GM12801 (cell line): ENCODE results near the gene NOSTRIN.

Source experiments
- CTCF ChIP-seq: IDR thresholded peaks from one replicate; pipeline ENCODE4 v1.5.1; 2011; ENCODE audit warnings: control low read depth; ENCODE audit not compliant: insufficient read length; ENCODE audit errors: extremely low read depth

NOSTRIN gene

DNA sequence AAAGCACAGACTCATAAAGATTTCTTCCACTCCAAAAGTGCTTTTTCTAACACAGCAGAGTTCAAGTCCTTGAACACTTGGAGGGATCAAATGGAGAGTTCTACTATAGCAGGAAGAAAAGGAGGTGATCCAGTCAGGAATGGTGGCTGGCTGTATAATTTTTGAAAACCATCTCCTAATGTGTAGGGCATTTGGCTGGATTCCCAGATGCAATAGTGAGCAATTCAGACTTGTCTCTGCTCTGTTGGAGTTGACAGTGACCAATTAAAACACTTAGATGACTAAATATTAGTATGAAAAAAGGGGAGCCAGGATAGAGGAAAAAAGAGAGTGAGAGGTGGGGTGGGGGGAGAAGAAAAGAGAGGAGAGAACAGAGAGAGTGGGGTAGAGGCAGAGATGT, 93.3 kb downstream of the NOSTRIN start:
- no peak for TF ChIP-seq CTCF

GRCh38 chr2:168896783-168897182, 94.3 kb downstream of the NOSTRIN start:
- TF ChIP-seq CTCF = no peak

DNA sequence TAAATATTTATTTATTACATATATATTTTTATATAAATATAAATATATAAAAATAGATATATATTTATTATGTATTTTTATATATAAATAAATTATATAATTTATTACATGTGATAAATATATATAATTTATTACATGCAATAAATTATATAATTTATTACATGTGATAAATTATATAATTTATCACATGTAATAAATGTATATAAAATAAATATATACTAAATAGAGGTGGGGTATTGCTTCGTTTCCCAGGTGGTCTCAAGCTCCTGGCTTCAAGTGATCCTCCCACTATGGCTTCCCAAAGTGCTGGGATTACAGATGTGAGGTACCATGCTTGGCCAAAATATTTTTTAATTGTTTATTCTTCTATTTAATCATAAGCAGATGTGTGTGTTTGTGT, 95.0 kb downstream of the NOSTRIN start:
- no peak for TF ChIP-seq CTCF

DNA sequence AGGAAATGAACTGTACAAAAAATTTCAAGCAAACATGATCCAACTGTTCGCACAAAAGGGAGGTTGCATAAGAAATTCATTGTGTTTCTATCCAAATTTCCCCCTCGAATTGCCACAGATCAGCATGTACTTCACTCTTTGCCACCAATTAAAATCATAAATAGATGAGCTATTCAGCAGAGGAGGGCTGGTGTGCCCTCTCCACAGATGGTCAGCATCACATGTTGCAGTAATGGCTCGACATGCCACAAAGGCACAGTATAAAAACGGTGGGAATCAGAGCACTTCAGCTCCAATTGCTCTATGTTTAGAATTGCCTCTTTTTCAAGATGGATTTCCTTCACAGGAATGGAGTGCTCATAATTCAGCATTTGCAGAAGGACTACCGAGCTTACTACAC, 98.6 kb downstream of the NOSTRIN start, which contains the start of gene G6PC2:
Gene G6PC2, plus strand, starts transcription at position 289 of the 400 bp plus-strand sequence. Its CDS starts 41 bp downstream, at position 330.
- no peak for TF ChIP-seq CTCF

GRCh38 chr2:168903888-168904287, 101.5 kb downstream of the NOSTRIN start:
- no peak for TF ChIP-seq CTCF

GRCh38 chr2:168904358-168904757, 101.9 kb downstream of the NOSTRIN start:
- no peak for TF ChIP-seq CTCF

GRCh38 chr2:168907940-168908662, 105.7 kb downstream of the NOSTRIN start:
- TF ChIP-seq CTCF = no peak

GRCh38 chr2:168910330-168910729, 107.9 kb downstream of the NOSTRIN start:
- TF ChIP-seq CTCF = no peak
